ENCODE results near the gene LTA. TPM values are rescaled to one million over a fixed set of nuclear protein-coding genes. Genes with fewer than 3 reads are reported as not detected.

Gene LTA
- total RNA-seq, 2 experiments from 2014 or later, result 0.98 to 4.1 TPM

- TSS peak; percentile 47 for BruUV-seq (replicated peaks)
- no peak for DNase-seq (ENCODE audit: low spot score)
- no peak for TF ChIP-seq EZH2phosphoT487 (IDR thresholded peaks at IDR 0.05; ENCODE audit: borderline replicate concordance, low read depth, low read length)
- no peak for TF ChIP-seq CTCF (conservative IDR thresholded peaks at IDR 0.05; ENCODE audit: low read length)
- Histone ChIP-seq H3K9me3 (ENCODE audit: low read length) (no peaks in the 10 kb centered on the region), H3K9me2 (ENCODE audit: insufficient read depth, low read length) (no peaks in the 10 kb centered on the region), H3K4me2 (ENCODE audit: low read length) (peak overlapping the region; percentile 82), H4K20me1 (ENCODE audit: insufficient read depth, low read length) (no peaks in the 10 kb centered on the region), H3K36me3 (ENCODE audit: insufficient read depth, low read length) (no peaks in the 10 kb centered on the region), H3K79me2 (ENCODE audit: insufficient read depth, low read depth, low read length) (peaks cover 10% of the 10 kb centered on the region; the same call in 1 of the 2 replicates), H3K27ac (ENCODE audit: low read depth, low read length, poor library complexity, severe bottlenecking) (peak overlapping the region; percentile 75), H2AFZ (ENCODE audit: low read length) (no peak overlapping the region), H3K4me3 (ENCODE audit: low read depth, low read length, poor library complexity, severe bottlenecking) (peak overlapping the region; percentile 16), H3K4me1 (ENCODE audit: insufficient read depth, low read length, poor library complexity, severe bottlenecking) (peaks cover 63% of the 10 kb centered on the region)
- ChIA-PET POLR2A (interaction anchor here (0.6 to 1.9 kb wide), 6 partner anchors 8 to 45 kb away, joined by 3 to 9 read pairs (median 4); partner anchors contain the start of gene LTB), CTCF (ENCODE audit: unreplicated experiment) (no interaction called here)
- intact Hi-C loops (cut with micrococcal nuclease; ENCODE audit: unreplicated experiment), result loop anchor here (1.0 kb wide), 1 partner anchor 7 kb away; no protein-coding TSS in a partner anchor
These were observed 4.3 kb upstream of the LTA start for GRCh38 chr6:31567531-31568370.

DNA sequence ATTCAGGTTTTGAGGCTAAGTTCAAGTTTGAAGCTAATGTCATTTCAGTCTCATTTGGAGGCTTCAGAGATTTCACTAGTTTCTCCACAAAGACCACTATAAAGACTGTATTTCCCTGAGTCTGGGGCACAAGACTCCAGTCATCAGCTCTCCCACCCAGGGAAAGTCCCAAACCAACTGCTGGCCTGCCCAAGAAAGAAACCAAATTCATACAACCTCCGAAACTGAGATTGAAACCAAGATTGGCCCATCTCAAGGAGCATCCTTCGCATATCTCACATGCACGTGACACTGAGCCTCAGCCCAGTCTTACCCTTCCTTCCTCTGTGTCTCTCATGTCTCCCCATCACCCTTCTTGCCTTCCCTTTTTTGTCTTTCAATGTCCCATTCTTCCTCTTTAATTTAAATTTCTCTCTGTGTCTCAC lies 3.5 kb upstream of the LTA start:
- ChIA-PET CTCF (ENCODE audit: unreplicated experiment) (no interaction called here), POLR2A (interaction anchor here (0.6 to 1.9 kb wide), 6 partner anchors 9 to 45 kb away, joined by 3 to 9 read pairs (median 4); partner anchors contain the start of gene LTB)
- H3K9me2 ChIP-seq (ENCODE audit: insufficient read depth, low read length), result no peaks in the 10 kb centered on the region
- no peaks in the 10 kb centered on the region for H3K9me3 ChIP-seq (ENCODE audit: low read length)
- no peaks in the 10 kb centered on the region for H3K36me3 ChIP-seq (ENCODE audit: insufficient read depth, low read length)
- peaks cover 10% of the 10 kb centered on the region; the same call in 1 of the 2 replicates for H3K79me2 ChIP-seq (ENCODE audit: insufficient read depth, low read depth, low read length)
- no peaks in the 10 kb centered on the region for H4K20me1 ChIP-seq (ENCODE audit: insufficient read depth, low read length)
- peak overlapping the region; percentile 82 for H3K4me2 ChIP-seq (ENCODE audit: low read length)
- H3K27ac ChIP-seq (ENCODE audit: low read depth, low read length, poor library complexity, severe bottlenecking), result peak overlapping the region; percentile 75
- intact Hi-C loops (cut with micrococcal nuclease; ENCODE audit: unreplicated experiment), result loop anchor here (1.0 kb wide), 1 partner anchor 8 kb away; no protein-coding TSS in a partner anchor
- peak; percentile 76 for DNase-seq (ENCODE audit: low spot score)
- peak overlapping the region; percentile 27 for H3K4me3 ChIP-seq (ENCODE audit: low read depth, low read length, poor library complexity, severe bottlenecking)
- TF ChIP-seq EZH2phosphoT487 (IDR thresholded peaks at IDR 0.05; ENCODE audit: borderline replicate concordance, low read depth, low read length), result no peak
- TF ChIP-seq CTCF (conservative IDR thresholded peaks at IDR 0.05; ENCODE audit: low read length), result no peak
- H2AFZ ChIP-seq (ENCODE audit: low read length), result 0 out of 2 replicates have a peak overlapping the region, but pooled peaks have one; percentile 2
- H3K4me1 ChIP-seq (ENCODE audit: insufficient read depth, low read length, poor library complexity, severe bottlenecking), result peaks cover 66% of the 10 kb centered on the region
- no TSS peak for BruUV-seq (replicated peaks)
